Right lung (tissue), 5 donors: Measurements from ENCODE around the gene MAP1B. TPM values are rescaled to one million over a fixed set of nuclear protein-coding genes. Genes with fewer than 3 reads are reported as not detected.
A peak's percentile ranks its signal among the peaks of the same experiment; 100 is the strongest.

Source experiments
- DNase-seq, 2 donors: peaks; one replicate each; pipeline ENCODE4 v3.0.0-alpha.2; 2013
- polyA plus RNA-seq, 5 donors: library from polyadenylated mRNA; unstranded; fragments of 120-200 nt; gene quantifications; one replicate each; pipeline versions ENCODE4 v1.2.1 to v1.2.3, GENCODE V29; 2013; ENCODE audit warnings: inconsistent platforms in 1 of 5, low replicate concordance in 1 of 5; ENCODE audit not compliant: insufficient read length in 5 of 5, insufficient read depth in 1 of 5

Gene MAP1B
- polyA plus RNA-seq, 5 donors: 15.2 to 22.4 (median 16.1) TPM

GRCh38 chr5:72130351-72130761 lies 23.1 kb downstream of the MAP1B start:
- DNase-seq: peak; percentile 78 to 84

- no peak for DNase-seq
Measured at GRCh38 chr5:72133212-72133990, 26.1 kb downstream of the MAP1B start.

GRCh38 chr5:72134226-72134899 lies 27.1 kb downstream of the MAP1B start:
- DNase-seq: no peak

GRCh38 chr5:72137826-72138409 lies 30.6 kb downstream of the MAP1B start:
- no peak for DNase-seq

- no peak for DNase-seq
Measured at GRCh38 chr5:72138943-72139521, 31.8 kb downstream of the MAP1B start.

GRCh38 chr5:72140711-72141110 lies 33.4 kb downstream of the MAP1B start:
- DNase-seq: no peak

GRCh38 chr5:72141440-72142355 lies 34.4 kb downstream of the MAP1B start:
- no peak for DNase-seq

GRCh38 chr5:72144762-72145161 lies 37.5 kb downstream of the MAP1B start:
- DNase-seq: no peak

GRCh38 chr5:72145348-72145747 lies 38.1 kb downstream of the MAP1B start:
- DNase-seq: no peak

GRCh38 chr5:72146056-72146455 lies 38.8 kb downstream of the MAP1B start:
- no peak for DNase-seq

- DNase-seq: no peak
Measured at GRCh38 chr5:72147569-72147968, 40.3 kb downstream of the MAP1B start.

- DNase-seq: no peak
Measured at GRCh38 chr5:72149742-72150141, 42.5 kb downstream of the MAP1B start.

GRCh38 chr5:72151169-72151568 lies 43.9 kb downstream of the MAP1B start:
- no peak for DNase-seq

GRCh38 chr5:72151646-72152045 lies 44.4 kb downstream of the MAP1B start:
- no peak for DNase-seq

- no peak for DNase-seq
Measured at GRCh38 chr5:72152545-72152944, 45.3 kb downstream of the MAP1B start.

GRCh38 chr5:72153551-72153950 lies 46.3 kb downstream of the MAP1B start:
- no peak for DNase-seq

- DNase-seq: no peak
Measured at GRCh38 chr5:72154076-72154756, 46.9 kb downstream of the MAP1B start.

GRCh38 chr5:72156946-72157624 lies 49.8 kb downstream of the MAP1B start:
- DNase-seq: no peak

- no peak for DNase-seq
Measured at GRCh38 chr5:72157625-72157962, 50.3 kb downstream of the MAP1B start.

- DNase-seq: no peak
Measured at GRCh38 chr5:72159501-72159911, 52.2 kb downstream of the MAP1B start.
